Measurements from ENCODE around the gene DOCK1.
"Not testable (repeated sequence)": the region's sequence is repeated elsewhere in the genome, so short reads cannot be mapped to it uniquely, and the experiment has no call there.

The DOCK1 gene

GRCh38 chr10:127293640-127294039, 388.4 kb downstream of the DOCK1 start:
- no peak for DNase-seq

- no peak for DNase-seq
These were observed 391.5 kb downstream of the DOCK1 start for GRCh38 chr10:127296696-127297095.

- no peak for DNase-seq
These were observed 393.2 kb downstream of the DOCK1 start for GRCh38 chr10:127298381-127298780.

GRCh38 chr10:127299192-127299591, 394.0 kb downstream of the DOCK1 start:
- not testable (repeated sequence) for DNase-seq

GRCh38 chr10:127299956-127300689, 394.9 kb downstream of the DOCK1 start:
- no peak for DNase-seq

GRCh38 chr10:127300868-127301321, 395.7 kb downstream of the DOCK1 start:
- no peak for DNase-seq

- DNase-seq = no peak
These were observed 397.1 kb downstream of the DOCK1 start for GRCh38 chr10:127302343-127302742.

GRCh38 chr10:127303105-127303504, 397.9 kb downstream of the DOCK1 start:
- DNase-seq = no peak

- no peak for DNase-seq
These were observed 398.5 kb downstream of the DOCK1 start for GRCh38 chr10:127303746-127304145.

GRCh38 chr10:127306479-127306878, 401.3 kb downstream of the DOCK1 start:
- no peak for DNase-seq

- no peak for DNase-seq
These were observed 402.1 kb downstream of the DOCK1 start for GRCh38 chr10:127307338-127307737.

GRCh38 chr10:127308031-127308430, 402.8 kb downstream of the DOCK1 start:
- no peak for DNase-seq

- DNase-seq = not testable (repeated sequence)
These were observed 404.4 kb downstream of the DOCK1 start for GRCh38 chr10:127309619-127310018.

- no peak for DNase-seq
These were observed 405.2 kb downstream of the DOCK1 start for GRCh38 chr10:127310430-127310829.

- no peak for DNase-seq
These were observed 405.7 kb downstream of the DOCK1 start for GRCh38 chr10:127310923-127311322.

GRCh38 chr10:127313996-127314700, 408.9 kb downstream of the DOCK1 start:
- DNase-seq = no peak

- no peak for DNase-seq
These were observed 409.6 kb downstream of the DOCK1 start for GRCh38 chr10:127314797-127315196.

GRCh38 chr10:127315888-127316287, 410.7 kb downstream of the DOCK1 start:
- DNase-seq = no peak

- DNase-seq = no peak
These were observed 413.2 kb downstream of the DOCK1 start for GRCh38 chr10:127318396-127318795.

- DNase-seq = no peak
These were observed 414.0 kb downstream of the DOCK1 start for GRCh38 chr10:127319271-127319670.

GRCh38 chr10:127319691-127320090, 414.5 kb downstream of the DOCK1 start:
- DNase-seq = no peak

GRCh38 chr10:127320176-127320575, 414.9 kb downstream of the DOCK1 start:
- DNase-seq = no peak

- no peak for DNase-seq
These were observed 417.1 kb downstream of the DOCK1 start for GRCh38 chr10:127322286-127322685.

GRCh38 chr10:127325506-127325905, 420.3 kb downstream of the DOCK1 start:
- no peak for DNase-seq

Measured in activated CD8-positive, alpha-beta memory T cell treated with anti-CD3 and anti-CD28 coated beads for 24 hours (primary cell).